Fibroblast of the aortic adventitia (primary cell): ENCODE data around the gene HFE. TPM values are rescaled to one million over a fixed set of nuclear protein-coding genes. Genes with fewer than 3 reads are reported as not detected.
"Not testable (repeated sequence)": the region's sequence is repeated elsewhere in the genome, so short reads cannot be mapped to it uniquely, and the experiment has no call there.

Source experiments
- DNase-seq: peaks from one replicate; pipeline ENCODE4 v3.0.0-alpha.2; 2010; ENCODE audit warnings: low read depth
- H3K4me3 ChIP-seq: 2 replicates; pipeline ENCODE4 v1.5.1; 2011; ENCODE audit warnings: low read depth, mild to moderate bottlenecking, control low read depth, low read length, moderate library complexity
- CTCF ChIP-seq: IDR thresholded peaks from 2 replicates; pipeline ENCODE4 v1.5.1; 2011; ENCODE audit warnings: mild to moderate bottlenecking, low read length, control low read depth, inconsistent platforms; ENCODE audit not compliant: insufficient read depth
- total RNA-seq: library from RNA; depleted of rRNA; stranded (reverse); fragments of >200 nt; gene quantifications from 2 replicates; pipeline ENCODE4 v1.2.3, GENCODE V29; 2012; ENCODE audit warnings: low replicate concordance

The HFE gene
- total RNA-seq, 1 donor, result 9.0 TPM

GRCh38 chr6:26045928-26046368, 41.3 kb upstream of the HFE start:
- peak overlapping the region; percentile 57 for H3K4me3 ChIP-seq
- no peak for TF ChIP-seq CTCF
- no peak for DNase-seq

- not testable (repeated sequence) for DNase-seq, H3K4me3 ChIP-seq
These were observed 39.9 kb upstream of the HFE start for GRCh38 chr6:26047329-26047728.

DNA sequence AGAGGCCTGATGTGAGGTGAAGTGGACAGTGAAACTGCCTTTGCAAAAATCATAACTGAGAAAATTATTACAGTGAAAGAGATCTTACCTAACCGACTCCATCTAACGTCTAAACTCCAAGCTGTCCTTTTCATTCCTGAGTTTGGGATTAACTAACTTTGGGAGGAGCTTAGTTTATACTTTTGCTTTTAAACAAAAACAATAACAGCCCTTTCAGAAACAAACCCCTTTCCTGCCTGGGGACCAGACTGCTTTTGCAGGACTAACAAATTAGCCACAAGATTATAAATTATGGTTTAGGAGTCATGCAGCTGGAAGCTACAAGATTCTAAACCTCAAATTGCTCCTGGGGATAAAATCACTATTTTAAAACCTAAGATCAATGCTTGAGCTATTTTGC, 38.6 kb upstream of the HFE start:
- TF ChIP-seq CTCF, result no peak
- no peak overlapping the region for H3K4me3 ChIP-seq
- DNase-seq, result no peak

DNA sequence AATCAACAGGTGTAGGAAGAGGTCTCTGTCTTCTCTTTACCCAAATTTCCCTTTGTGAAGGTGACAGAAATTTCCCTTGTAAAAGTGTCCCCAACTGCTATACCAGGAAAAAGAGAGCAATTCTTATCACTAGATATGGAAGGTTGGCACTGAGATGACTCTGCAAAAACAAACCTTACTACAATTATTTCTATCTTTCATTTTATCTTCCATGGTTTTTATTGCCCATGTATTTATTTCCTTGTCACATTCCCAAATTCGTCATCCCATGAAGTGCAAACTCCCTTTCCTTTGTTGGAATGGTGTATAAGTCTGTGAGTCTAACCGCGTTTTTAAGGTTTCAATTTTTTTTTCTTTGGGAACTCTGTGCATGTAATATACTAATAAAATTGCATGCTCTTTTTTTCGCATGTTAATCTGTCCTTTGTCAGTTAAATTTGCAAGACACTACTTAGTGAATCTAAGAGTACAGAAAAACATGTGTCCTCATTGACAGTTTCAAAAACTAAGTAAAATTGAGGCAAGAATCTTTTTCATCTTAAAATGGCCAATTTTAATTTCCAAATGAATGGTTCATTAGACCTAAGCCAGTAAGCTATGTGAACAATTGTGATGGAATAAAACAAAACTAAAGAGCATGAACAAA, 35.4 kb upstream of the HFE start:
- DNase-seq, result no peak
- no peak for TF ChIP-seq CTCF
- no peak overlapping the region for H3K4me3 ChIP-seq

DNA sequence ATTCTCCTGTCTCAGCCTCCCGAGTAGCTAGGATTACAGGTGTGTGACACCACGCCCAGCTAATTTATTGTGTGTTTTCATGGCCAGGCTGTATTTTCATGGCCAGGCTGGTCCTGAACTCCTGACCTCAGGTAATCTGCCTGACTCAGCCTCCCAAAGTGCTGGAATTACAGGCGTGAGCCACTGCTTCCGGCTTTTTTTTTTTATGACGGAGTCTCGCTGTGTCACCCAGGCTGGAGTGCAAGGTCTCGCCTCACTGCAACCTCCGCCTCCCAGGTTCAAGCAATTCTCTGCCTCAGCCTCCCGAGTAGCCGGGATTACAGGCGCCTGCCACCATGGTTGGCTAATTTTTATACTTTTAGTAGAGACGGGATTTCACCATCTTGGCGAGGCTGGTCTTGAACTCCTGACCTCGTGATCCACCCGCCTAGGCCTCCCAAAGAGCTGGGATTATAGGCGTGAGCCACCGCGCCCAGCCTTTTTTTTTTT, 34.4 kb upstream of the HFE start:
- not testable (repeated sequence) for DNase-seq, H3K4me3 ChIP-seq

DNA sequence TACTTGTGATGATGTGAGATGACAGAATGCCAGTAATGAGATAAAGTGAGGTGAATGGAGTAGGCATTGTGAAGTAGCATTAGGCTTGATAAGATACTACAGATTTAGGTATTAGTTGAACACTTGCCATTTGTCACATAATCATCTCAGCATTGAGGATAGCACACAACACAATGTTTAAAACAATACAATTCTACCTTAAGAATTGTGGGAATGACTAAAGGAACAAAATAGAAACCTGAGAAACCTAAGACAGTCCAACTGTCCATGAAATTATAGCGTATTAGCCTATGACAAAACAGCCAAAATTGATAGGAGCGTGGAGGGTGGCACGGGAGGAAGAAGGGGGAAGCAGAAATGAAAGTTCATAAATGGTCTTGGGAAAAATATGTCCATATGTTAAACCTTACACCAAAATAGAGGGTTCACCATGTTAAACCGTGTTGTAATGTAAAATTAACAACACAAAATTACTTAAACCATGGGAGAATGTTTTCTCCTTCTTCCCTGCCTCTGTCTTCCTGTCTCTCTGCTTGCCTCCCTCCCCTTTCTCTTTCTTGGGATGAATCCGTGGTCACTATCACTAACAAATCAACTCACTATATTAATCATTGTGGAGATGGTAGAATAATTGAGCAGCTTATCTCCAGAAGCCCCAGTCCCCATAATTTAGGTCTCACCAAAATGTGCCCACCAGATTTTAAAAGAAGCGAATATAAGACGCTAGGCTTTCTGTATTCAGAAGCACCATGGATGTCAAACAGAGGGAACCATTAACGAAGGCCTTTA, 33.0 kb upstream of the HFE start:
- peak overlapping the region; percentile 75 for H3K4me3 ChIP-seq
- TF ChIP-seq CTCF, result no peak
- peak; percentile 32 for DNase-seq

DNA sequence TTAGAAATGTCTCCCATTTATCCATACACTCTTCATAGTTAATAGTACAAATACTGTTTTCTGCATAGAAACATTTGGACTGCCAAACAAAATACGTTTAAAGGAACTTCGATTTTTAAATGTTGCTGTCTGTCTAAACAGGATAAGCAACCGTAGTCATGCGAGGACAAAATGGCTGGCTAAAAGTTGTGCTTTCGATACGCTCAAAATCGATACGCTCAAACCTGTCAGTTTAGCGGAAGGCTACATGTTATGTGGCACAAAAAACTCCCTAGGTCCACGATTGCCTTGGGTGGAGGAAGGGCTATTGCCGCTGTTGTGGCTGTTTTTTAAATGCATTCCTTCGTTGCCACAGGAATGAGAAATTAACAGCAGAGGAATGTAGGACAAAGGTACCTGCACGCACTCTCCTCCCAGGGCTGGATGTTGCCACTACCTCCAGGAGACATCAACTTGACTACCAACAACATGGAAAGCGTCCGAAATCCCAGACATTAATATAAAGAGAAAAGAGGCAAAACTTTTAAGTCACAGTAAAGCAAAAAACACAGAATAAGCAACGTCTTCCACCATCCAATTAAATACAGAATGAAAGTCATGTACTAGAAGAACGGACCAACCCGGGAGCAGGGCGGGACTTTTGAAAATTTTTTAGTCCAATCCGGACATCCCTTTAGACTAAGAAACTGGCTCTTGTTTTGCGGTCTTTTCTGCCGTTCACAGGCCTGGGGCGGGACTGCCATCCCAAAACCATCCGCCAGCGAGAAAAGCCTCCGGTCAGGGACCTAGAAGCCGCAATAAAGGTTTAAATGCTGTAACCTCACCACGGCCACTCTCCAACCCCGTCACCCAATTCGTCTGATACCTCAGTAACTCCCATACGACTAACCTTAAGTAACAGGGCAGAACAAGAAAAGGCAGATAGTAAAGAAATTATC, 32.2 kb upstream of the HFE start:
- peak overlapping the region; percentile 75 for H3K4me3 ChIP-seq
- peak; percentile 98 for DNase-seq
- peak; percentile 3 for TF ChIP-seq CTCF
